Lower leg skin (tissue), 3 donors: ENCODE results near the gene FLNC.

Experiments used
- CTCF ChIP-seq, 3 donors: fragments of 450-650 bp; IDR thresholded peaks; one replicate each; pipeline ENCODE4 v1.5.1; 2016; ENCODE audit warnings: antibody characterized with exemption in 3 of 3, mild to moderate bottlenecking in 3 of 3, moderate library complexity in 2 of 3
- POLR2A ChIP-seq, 2 donors: fragments of 450-650 bp; IDR thresholded peaks; one replicate each; pipeline ENCODE4 v1.6.1; 2016 to 2017; ENCODE audit warnings: antibody characterized with exemption in 2 of 2, mild to moderate bottlenecking in 1 of 2, moderate library complexity in 1 of 2

- TF ChIP-seq CTCF (IDR thresholded peaks at IDR 0.05) (no peak), POLR2A (IDR thresholded peaks at IDR 0.05) (no peak)
These were observed 16.7 kb downstream of the FLNC start for GRCh38 chr7:128846781-128847444.
